ENCODE measurements around the gene RORC.

Gene RORC

DNA sequence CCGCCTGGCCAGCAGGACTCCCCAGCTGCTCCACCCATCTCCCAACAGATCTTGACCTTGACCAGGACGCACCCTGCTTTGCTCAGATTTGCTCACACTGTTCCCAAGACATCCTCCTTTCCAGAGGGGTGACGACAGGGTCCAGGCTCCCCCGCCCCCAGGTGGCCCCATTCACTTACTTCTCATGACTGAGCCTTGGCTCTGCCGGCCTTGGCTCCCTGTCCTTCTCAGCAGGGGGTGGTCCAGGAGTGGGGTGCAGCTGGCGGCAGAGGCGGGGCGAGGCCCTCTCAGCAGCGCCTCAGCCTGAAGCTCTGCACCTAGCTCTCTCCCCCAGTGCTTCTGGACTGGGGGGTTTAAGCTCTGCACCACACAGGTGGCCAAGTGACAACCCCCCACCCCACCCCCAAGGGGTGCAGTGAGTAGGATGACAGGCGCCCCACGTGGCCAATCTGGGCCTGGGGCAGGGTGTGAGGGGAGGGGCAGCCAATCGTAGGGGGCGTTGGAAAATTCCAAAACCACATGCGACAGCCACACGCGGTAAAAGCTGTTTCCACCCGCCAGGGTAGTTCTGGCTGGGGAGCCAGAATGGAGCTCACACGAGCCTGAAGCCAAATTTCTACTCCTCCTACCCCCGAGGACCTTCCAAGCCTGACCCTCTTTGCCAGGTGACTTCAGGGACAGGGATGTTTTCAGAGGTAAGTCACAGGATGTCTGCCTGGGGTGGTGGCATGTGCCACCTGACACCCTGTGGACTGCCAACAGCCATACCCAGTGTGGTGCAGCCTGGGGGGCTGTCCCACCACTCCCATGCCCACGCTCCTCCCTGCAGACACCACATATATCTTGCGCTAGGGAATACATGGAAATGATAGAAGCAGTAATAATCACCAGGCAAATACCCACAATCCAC, 5.6 kb downstream of the RORC start:
- no peak for DNase-seq

DNA sequence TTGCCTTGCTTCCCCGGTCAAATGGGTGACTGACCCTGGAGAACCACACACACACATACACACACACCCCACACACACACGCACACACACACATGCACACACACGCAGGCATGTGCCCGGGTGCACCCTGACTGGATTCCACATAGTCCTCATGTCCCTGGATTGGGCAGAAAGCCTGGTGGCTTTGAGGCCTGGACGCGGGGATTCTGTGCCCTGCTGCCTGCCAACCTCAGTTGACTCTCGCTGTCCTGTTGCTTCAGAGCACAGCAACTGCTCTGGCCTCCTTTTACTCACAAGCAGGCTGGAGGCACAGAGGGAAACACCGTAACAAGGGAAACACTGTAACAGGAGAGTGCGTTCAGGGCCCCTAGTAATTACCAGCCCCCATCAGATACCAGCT, 6.4 kb downstream of the RORC start:
- DNase-seq = no peak

DNA sequence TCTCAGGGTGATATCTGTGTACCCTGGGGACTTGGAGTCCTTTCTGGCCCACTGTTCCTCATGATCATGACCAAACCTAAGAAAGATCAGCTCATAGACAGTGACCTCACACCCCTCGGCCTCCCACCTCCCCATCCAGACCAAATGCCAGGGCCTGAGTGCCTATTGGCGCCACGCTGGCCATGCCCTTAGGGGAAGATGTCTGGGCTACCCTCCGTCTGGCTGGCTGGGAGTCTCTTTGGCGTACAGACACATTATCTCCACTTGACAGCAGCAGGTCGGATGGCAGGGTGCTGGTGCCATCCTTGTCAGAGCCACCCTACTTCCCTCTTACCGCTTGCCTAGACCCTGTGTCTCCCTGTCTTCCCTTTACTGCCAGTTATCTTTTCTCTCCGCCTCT, 8.4 kb downstream of the RORC start:
- no peak for DNase-seq

DNA sequence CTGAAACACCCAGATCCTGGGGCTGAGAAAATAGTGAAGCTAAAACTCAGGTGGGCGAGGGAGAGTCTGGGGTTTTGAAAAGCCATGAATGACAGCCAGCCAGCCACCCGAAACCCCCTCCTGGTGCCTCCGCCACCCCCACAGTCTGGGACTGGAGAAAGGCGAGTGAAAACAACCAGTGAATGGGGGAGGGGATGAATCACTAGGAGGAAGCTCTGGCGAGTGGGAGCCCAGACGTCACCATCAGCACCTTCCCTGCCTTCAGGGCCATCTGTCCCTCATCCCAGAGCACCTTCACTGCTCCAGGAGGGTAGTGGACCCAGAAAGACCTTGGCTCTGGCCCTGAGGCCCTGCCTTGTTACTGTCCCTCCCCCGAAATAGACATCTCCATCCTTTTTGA, 9.2 kb downstream of the RORC start:
- no peak for DNase-seq

DNA sequence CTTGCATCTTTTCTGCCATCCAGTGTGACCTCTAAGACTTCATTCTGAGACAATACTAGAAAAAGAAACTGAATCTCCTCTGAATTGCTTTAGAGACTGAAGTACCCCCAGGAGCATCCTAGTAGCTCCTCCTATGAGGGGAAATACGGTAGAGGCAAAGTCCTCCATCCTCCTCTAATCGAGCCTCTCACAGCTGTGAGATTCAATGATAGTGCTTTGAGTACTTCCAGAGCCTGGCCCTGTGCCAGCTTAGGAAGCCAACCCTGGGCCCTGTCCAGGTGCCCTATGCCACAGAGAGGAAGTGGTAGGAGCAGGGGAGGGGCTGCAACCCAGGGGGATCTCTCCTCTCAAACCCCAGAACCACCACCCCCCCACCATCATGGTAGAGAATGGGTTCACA, 10.7 kb downstream of the RORC start:
- peak; percentile 82 for DNase-seq

DNA sequence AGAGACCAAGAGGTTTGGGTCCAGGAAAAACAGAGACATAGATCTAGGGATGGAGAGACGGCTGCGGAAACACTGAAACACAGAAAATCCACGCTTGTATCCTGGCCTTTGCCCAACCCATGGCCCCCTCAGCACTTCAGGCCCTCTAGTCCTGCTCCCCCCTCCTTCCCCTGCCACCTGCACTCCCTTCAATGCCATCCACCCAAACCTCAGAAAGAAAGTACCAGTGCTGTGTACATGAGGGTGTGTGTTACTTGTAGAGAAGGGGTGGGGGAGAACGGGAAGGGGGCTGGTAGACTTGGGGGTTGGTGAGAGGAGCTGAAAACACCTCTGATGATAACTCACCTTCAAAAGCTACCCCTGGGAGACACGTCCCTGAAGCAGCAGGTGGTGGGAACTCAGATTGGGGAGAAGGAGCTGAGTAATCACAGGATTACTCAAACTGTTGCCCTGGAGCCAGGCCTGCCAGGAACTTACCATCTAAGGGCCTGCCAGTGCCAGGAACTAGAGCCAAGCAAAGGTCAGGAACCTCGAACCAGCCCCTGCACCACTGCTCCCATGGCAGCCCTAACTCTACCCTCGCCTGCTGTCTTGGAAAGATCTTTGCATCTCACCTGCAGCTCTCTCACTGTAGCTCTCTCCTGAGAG, 11.5 kb downstream of the RORC start:
- DNase-seq = no peak

DNA sequence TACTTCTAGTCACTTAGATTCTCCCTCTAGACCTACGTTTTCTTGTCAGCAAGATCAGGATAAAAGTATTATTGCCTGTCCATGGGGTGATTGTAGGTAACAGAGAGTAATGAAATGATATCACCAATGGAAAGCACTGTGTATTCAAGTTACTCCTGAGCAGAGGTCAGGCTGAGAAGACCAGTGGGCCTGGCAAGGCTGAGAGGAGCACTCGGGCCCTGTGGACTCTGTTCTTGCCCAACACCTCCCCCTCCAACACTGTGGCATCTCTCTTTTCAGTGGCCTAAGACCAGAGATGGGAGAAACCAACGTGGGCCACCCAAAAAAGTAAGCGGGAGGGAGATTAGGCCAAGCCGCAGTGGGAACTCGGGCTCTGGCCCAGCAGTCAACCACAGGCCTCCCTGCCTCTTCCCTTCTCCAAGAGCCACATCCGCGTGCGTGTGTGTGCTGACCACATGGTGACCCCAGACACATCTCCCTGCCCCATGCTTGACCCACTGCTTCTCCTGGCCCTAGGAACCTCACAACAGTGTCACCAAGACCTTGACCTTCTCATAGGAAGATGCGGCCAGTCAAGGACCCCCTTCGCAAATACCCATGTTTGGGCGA, 12.3 kb downstream of the RORC start:
- DNase-seq = no peak

DNA sequence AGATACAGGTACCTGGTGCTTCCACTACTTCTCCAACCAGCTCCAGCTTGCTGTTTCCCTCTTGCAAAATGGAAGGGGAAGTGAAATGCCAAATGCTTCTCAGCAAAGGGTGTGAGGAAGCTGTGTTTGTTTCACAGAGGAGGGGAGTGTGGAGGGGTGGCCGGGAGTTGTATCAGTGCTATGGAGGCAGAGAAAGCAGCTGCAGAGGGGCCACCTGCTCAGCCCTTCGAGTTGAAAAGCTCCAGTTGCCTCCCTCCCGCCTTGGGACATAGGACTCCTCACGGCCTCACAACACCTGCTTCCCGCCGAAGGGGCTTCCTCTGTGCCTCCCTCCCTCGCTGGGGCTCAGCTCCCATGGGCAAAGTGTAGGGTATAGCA, 14.3 kb downstream of the RORC start:
- peak; percentile 26 for DNase-seq

DNA sequence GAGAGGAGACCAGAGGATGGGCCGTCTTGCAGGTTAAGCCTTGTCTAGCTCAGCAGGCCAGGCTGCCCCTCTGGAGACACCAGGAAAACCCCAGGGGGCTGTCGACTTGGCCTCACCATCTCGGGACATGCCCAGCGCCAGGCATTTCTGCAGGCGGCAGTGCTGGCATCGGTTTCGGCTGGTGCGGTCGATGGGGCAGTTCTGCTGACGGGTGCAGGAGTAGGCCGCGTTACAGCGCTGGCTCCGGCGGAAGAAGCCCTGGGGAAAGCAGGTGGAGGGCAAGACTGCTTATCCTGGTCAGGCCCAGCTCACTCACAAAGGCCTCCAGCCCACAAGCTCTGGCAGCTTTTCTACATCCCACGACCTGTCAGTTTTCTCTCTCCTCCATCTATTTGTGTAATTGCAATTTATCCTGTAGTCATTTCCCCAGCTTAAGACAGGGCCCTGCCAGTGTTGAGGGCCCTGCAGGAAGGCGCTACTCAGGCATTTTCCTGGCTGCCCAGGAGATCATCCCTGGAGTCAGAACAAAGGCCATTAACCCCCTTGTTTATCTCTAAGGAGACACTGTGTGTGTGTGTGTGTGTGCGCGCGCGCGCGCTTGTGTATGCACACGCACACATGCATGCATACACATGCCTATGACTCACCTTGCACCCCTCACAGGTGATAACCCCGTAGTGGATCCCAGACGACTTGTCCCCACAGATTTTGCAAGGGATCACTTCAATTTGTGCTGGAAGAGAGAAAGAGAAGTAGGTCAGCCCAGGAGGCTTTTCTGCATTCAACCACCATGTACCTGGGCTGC, 14.9 kb downstream of the RORC start:
- no peak for DNase-seq

DNA sequence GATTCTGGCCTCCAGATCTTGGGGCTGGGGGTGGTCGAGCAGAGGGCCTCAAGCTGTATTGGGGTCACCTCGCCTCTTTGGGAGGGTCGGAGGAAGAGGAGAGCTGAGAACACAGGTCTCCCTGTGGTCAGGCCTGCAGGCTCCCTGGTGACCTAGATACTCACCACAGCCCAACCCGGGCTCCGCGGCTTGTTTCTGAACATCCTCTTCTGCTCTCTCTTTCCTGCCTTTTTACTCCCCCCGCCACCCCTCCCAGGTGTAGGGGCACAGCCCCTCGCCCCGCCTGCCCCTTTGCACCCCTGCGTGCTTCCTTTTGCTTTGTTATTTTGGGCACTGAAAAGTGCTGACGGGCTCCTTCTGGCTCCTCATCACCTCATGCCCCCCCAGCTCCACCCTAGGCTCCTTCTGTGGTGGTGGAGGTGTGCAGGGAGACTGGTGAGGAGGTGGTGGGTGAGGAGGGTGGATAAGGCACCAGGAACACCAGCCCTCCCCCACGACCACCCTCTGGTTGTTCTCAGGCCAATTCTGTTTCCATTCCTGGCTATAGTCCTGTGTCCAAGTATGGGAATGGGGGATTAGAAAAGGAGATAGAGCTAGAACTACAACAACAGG, 15.8 kb downstream of the RORC start:
- no peak for DNase-seq

DNA sequence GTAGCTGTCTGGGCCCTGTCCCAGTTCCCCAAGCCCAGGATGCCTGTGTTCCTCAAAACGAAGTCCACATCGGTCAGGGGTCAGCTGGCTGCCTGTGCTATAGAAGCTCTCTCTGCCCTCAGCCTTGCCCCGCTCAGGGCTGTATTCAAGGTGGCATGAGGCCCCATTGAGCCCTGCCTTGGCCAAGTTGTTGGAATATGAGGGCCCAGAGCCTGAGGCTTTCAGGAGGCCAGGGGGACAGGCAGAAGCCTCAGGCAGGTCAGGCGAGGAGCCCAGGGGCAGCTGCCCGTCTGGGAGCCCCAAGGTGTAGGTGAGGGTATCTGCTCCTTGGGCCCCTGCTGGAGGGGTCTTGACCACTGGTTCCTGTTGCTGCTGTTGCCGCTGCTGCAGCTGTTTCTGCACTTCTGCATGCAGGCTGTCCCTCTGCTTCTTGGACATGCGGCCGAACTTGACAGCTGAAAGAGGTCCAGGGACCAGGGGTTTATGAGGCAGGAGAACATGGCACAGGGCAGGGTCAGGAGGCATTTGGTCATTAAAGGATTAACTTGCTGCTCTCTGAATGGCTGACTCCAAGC, 16.5 kb downstream of the RORC start:
- no peak for DNase-seq

DNA sequence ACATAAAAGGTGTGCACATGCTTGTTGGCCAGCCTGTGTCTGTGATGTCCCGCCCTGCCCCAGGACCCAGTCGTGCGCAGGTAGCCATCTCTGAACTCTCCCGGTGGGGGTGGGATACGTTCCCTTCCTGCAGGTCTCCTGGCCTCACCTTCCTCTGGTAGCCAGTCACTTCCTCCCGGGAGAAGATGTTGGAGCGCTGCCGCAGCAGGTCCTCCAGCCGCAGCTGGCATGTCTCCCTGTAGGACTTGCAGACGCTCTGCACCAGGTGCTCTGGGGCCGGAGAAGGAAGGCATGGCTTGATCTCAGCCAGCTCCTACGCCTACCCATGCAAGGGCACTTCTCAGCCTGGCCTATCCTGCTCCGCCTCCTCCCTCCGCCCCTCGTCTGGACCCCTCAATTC, 17.2 kb downstream of the RORC start:
- no peak for DNase-seq

DNA sequence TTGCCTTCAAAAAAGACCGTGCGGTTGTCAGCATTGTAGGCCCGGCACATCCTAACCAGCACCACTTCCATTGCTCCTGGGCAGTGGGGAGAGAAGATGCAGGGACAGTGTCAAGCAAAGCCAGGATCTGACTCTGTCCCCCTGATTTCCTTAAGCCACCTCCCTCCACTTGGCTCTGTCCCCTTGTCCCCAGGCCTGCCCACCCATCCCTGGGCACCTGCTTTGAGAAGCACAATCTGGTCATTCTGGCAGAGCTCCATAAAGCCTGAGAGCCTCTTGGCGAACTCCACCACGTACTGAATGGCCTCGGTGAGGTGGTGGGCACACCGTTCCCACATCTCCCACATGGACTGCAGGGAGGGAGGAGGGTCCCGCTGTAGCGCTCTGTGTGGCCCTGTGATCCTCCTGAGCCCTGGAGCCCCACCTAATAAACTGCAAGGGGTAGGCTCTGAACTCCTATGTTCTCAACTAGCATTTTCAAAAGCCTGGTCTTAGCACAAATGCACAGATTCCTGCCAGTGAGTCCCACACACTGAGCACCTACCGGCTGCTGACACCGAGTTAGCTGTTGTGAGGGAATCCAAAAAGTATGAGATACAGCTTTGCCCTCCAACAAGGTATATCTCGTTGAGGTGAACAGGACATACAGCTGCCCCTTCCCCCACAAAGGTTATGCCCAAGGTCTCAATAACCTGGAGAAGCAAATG, 18.2 kb downstream of the RORC start:
- no peak for DNase-seq

DNA sequence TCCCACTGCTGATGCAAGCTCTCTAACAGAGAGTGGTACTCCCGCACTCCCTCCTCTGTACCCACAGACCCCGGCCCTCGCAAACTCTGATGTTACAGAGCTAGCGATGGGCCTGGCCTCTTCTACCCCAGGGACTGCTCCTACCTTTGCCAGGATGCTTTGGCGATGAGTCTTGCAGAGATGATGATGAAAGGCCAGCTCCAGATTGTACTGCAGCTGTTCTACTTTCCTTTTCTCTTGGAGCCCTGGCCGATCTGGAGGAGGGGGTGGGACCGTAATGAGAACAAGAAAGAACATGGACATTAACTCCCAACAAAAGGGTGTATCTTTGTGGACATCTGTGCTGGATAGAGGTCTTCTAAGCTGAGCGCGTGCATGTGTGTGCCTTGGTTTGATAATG, 20.4 kb downstream of the RORC start:
- DNase-seq = no peak

DNA sequence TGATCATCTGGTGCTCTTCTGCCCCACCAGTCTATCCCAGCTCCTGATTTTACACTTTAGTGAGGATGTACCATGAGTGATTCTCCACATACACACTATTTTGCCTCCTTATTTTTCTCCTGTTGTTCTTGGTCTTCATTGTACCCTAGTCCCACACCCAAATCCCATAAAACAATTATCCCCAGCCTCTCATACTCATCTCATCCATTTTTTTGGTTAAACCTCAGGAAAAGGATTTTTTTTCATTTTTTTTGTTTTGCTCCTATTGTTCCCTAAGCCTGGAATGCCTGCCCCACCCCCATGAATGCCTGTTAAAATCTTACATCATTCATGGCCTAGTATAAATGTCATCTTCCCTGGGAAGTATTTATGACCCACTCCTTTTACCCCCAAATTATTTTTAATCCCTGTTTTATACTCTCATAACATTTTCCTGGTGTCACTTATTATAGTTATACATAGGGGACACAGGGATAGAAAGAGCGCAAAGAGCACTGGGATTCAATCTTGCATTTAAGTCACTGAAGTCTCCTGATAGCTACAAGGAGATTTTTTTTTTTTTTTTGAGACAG, 21.5 kb downstream of the RORC start:
- DNase-seq = no peak

DNA sequence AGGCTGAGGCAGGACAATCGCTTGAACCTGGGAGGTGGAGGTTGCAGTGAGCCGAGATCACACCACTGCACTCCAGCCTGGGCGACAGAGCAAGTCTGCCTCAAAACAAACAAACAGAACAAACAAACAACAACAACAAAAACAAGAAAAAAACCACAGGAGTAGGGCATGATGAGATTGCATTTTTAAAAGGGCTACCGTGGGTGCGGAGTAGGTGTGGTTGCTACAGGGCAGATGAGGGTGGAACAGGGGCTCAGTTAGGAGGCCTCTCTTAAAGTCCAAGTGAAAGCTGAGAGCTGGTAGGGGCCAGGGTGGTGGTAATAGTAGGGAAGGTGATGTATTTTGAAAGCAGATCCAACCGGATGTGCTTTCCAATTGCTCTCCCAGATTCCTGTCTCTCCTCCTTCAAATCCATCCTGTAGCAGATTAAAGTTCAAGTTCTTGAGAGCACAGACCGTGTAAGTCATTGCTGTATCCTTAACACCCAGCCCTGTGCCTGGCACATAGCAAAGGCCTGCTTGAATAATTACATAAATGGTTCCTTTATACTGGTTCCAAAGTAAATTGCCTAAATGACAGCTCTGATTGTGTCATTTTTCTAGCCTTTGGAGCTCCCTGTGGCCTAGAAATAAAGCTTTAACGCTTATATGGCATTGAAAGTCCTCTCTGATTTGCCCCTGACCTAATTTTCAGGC, 22.2 kb downstream of the RORC start:
- no peak for DNase-seq

DNA sequence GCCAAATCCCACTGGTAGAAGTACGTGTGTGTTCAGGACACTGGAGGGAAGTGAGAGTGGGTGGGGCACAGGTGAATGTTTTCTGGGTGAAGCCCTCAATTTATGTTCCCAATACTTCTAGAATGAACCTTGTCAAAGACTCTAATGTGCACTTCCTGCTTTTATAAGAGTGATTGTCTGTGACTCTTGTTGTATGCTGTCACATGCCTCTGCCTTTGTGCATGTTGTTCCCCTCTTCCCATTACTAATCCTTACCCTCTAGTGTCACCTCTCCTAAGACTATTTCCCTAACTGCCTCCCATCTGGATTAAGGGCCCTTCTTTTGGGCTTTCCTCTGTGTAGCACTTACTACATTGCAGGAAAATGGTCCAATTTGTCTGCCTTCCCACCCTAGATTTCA, 23.8 kb downstream of the RORC start:
- DNase-seq = no peak

DNA sequence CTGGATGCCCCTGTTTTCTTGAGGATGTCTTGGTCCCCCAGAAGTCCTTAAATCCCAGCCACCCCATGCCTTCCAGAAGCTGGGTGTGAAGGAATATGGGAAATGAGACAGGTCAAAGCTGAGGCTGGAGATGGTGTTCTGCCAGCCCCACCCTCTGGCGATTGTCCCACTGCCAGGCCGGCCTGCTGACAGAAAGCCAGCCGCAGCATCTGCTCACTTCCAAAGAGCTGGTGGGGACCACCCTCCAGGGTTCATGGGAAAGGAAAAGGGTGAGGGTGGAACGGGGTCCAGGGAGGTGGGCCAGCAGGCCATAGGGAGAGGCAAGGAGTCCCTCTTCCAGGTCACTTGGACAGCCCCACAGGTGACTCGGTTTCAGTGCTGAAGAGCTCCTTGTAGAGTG, 24.5 kb downstream of the RORC start:
- DNase-seq = no peak

DNA sequence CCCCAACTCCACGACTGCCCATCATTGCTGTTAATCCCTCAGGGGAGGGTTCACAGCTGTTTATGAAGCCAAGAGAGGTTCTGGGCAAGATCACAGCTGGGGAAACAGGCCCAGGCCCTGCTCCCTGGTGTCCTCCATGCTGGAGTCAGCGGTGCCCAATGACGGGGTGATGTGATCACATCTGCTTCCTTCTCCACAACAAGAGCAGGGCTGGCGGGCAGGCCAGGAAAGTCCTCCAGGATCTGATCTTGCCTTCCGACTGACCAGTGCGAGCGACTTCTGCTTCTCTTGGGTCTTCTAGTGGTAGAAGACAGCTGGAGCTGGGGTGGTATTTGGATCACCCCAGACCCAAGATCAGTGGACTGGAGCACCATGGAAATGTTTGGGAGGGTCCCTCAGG, 25.4 kb downstream of the RORC start:
- no peak for DNase-seq

DNA sequence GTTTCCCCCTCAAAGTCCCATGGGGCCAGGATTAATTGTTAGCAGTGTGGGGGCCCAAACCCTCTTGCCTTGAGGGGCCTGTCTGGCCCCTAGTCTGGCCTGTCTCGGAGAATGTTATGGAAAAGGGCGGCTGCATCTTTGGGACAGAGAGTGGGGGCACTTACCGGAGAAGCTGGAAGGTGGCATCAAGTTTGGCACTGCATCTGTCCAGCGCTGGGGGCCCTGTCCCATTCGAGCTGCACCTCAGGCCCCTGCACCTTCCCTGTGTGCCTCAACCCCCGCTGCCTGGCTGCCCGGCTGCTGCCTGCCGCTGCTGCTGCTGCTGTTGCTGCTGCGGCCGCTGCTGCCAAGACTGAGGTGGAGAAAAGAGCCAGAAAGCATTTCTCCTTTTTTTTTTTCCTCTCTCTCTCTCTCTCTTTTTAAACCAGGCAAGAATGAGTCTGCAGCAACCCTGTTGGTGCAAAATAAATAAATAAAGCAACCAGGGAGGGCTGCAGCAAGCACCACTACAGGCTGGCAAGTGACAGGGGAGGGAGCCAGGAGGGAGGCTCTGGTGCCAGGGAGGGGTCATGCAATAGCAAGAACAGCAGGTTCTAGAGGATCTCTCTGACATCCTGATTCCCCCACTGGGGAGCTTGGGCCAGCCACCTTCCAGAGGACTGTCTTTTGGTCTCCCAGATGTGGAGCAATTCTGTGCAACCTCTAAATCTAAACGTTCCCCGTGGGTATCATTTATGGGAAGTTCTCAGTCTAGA, 26.4 kb downstream of the RORC start, which contains the start of gene LINGO4:
LINGO4 (minus strand) TSS at position 354 of the 755 bp plus-strand sequence. CDS start 2,715 bp downstream, outside the sequence.
- DNase-seq = no peak

Measured in NCI-H510A (cell line).